Measurements from ENCODE around the gene OTOA. TPM values are rescaled to one million over a fixed set of nuclear protein-coding genes. Genes with fewer than 3 reads are reported as not detected.

OTOA gene
- total and polyA plus RNA-seq, 8 donors = 0.44 to 0.55 TPM; not detected in 6

- Histone ChIP-seq H3K27ac (no peak overlapping the region), H3K36me3 (peaks cover 0 to 20% (median 17%) of the 10 kb centered on the region in 4 donors), H3K4me3 (no peak overlapping the region), H3K27me3 (peaks cover 0 to 12% (median 6%) of the 10 kb centered on the region in 3 donors), H3K9me3 (no peaks in the 10 kb centered on the region), H3K4me1 (peaks cover 3 to 27% (median 14%) of the 10 kb centered on the region in 4 donors)
- TF ChIP-seq POLR2A (IDR thresholded peaks at IDR 0.05) (no peak), EP300 (IDR thresholded peaks at IDR 0.05) (no peak), POLR2AphosphoS5 (IDR thresholded peaks at IDR 0.05) (no peak)
- TF ChIP-seq, protein P1, sequence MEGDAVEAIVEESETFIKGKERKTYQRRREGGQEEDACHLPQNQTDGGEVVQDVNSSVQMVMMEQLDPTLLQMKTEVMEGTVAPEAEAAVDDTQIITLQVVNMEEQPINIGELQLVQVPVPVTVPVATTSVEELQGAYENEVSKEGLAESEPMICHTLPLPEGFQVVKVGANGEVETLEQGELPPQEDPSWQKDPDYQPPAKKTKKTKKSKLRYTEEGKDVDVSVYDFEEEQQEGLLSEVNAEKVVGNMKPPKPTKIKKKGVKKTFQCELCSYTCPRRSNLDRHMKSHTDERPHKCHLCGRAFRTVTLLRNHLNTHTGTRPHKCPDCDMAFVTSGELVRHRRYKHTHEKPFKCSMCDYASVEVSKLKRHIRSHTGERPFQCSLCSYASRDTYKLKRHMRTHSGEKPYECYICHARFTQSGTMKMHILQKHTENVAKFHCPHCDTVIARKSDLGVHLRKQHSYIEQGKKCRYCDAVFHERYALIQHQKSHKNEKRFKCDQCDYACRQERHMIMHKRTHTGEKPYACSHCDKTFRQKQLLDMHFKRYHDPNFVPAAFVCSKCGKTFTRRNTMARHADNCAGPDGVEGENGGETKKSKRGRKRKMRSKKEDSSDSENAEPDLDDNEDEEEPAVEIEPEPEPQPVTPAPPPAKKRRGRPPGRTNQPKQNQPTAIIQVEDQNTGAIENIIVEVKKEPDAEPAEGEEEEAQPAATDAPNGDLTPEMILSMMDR (IDR thresholded peaks at IDR 0.05) = no peak
- WGBS, 5 donors = 89 to 94% (median 93%) methylated on average over 4 of the region's 4 CpGs
- intact Hi-C loops (cut with DNase I; ENCODE audit: low total_unique reads) = no loop called here
- DNase-seq = no peak
Measured at GRCh38 chr16:21659124-21659523, 4.6 kb upstream of the OTOA start.

GRCh38 chr16:21664801-21665492, 1.2 kb downstream of the OTOA start:
- H3K4me3 ChIP-seq = no peak overlapping the region
- intact Hi-C loops (cut with DNase I; ENCODE audit: low total_unique reads) = no loop called here
- no peak for DNase-seq
- no peak for TF ChIP-seq POLR2A (IDR thresholded peaks at IDR 0.05)
- TF ChIP-seq EP300 (IDR thresholded peaks at IDR 0.05) = no peak
- no peak for TF ChIP-seq POLR2AphosphoS5 (IDR thresholded peaks at IDR 0.05)
- TF ChIP-seq, protein P1 (IDR thresholded peaks at IDR 0.05) = no peak
- WGBS, 5 donors = 91 to 95% (median 94%) methylated on average over 10 of the region's 10 CpGs
- H3K27ac ChIP-seq = no peak overlapping the region
- H3K36me3 ChIP-seq = no peaks in the 10 kb centered on the region
- peaks cover 0 to 40% (median 21%) of the 10 kb centered on the region in 3 donors for H3K27me3 ChIP-seq
- H3K4me1 ChIP-seq = peaks cover 5 to 11% (median 9%) of the 10 kb centered on the region in 4 donors
- no peaks in the 10 kb centered on the region for H3K9me3 ChIP-seq

DNA sequence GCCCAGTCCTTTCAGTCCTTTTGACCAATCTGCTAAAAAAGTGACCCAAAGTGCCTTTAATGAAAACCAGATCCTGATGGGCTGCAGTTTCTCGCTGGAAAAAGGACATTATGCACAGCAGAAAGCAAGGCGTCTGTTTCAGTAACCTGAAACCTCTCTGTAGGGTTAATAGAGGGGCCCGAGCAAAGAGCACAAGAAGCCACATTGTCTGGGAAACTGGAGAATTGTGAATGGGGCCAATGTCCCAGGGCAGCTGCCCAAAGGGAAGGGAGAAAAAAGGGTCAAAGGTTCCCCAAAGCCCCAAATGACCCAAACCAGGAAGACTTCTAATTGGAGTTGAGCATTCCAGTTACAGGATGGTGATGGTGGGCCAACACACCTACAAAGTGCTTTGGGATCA, 3.0 kb downstream of the OTOA start:
- 30 to 48% (median 34%) methylated on average over 3 of the region's 3 CpGs for WGBS, 5 donors
- H3K9me3 ChIP-seq = no peaks in the 10 kb centered on the region
- H3K4me3 ChIP-seq = no peak overlapping the region
- intact Hi-C loops (cut with DNase I; ENCODE audit: low total_unique reads) = no loop called here
- H3K27ac ChIP-seq = no peak overlapping the region
- TF ChIP-seq EP300 (IDR thresholded peaks at IDR 0.05) (no peak), POLR2A (IDR thresholded peaks at IDR 0.05) (no peak), POLR2AphosphoS5 (IDR thresholded peaks at IDR 0.05) (no peak)
- TF ChIP-seq, protein P1 (IDR thresholded peaks at IDR 0.05) = no peak
- H3K36me3 ChIP-seq = no peaks in the 10 kb centered on the region
- H3K4me1 ChIP-seq = peaks cover 5 to 11% (median 9%) of the 10 kb centered on the region in 4 donors
- DNase-seq = no peak
- H3K27me3 ChIP-seq = peaks cover 0 to 40% (median 21%) of the 10 kb centered on the region in 3 donors

- H3K36me3 ChIP-seq = no peaks in the 10 kb centered on the region
- peaks cover 0 to 40% (median 21%) of the 10 kb centered on the region in 3 donors for H3K27me3 ChIP-seq
- no peaks in the 10 kb centered on the region for H3K9me3 ChIP-seq
- no peak for DNase-seq
- no peak overlapping the region for H3K4me3 ChIP-seq
- 84 to 90% (median 86%) methylated on average over 3 of the region's 3 CpGs for WGBS, 5 donors
- TF ChIP-seq EP300 (IDR thresholded peaks at IDR 0.05) = no peak
- TF ChIP-seq, protein P1 (IDR thresholded peaks at IDR 0.05) = no peak
- TF ChIP-seq POLR2AphosphoS5 (IDR thresholded peaks at IDR 0.05) = no peak
- TF ChIP-seq POLR2A (IDR thresholded peaks at IDR 0.05) = no peak
- no peak overlapping the region for H3K27ac ChIP-seq
- intact Hi-C loops (cut with DNase I; ENCODE audit: low total_unique reads) = no loop called here
- peaks cover 5 to 11% (median 9%) of the 10 kb centered on the region in 4 donors for H3K4me1 ChIP-seq
Measured at GRCh38 chr16:21667575-21667974, 3.8 kb downstream of the OTOA start.

Measured in stomach (tissue), 9 donors.